H9 (cell line): ENCODE data around the gene CD248. TPM values are rescaled to one million over a fixed set of nuclear protein-coding genes. Genes with fewer than 3 reads are reported as not detected.

ENCODE experiments used
- DNase-seq: peaks from one replicate; pipeline ENCODE4 v3.0.0-alpha.2; 2017
- H2AFZ ChIP-seq: one replicate; pipeline ENCODE4 v1.6.1; 2013; ENCODE audit warnings: mild to moderate bottlenecking, low read length, control low read depth, moderate library complexity
- H2AK5ac ChIP-seq: 2 replicates; pipeline ENCODE4 v1.6.1; 2013; ENCODE audit warnings: low read length, control low read depth, mixed read lengths; ENCODE audit not compliant: insufficient read length
- H2BK120ac ChIP-seq: one replicate; pipeline ENCODE4 v1.6.1; 2013; ENCODE audit warnings: low read depth, mild to moderate bottlenecking, low read length, control low read depth, inconsistent platforms; ENCODE audit not compliant: poor library complexity, severe bottlenecking
- H2BK12ac ChIP-seq: 2 replicates; pipeline ENCODE4 v1.6.1; 2013; ENCODE audit warnings: low read length, control low read depth, mixed read lengths, low read depth; ENCODE audit not compliant: insufficient read length
- H2BK15ac ChIP-seq: 2 replicates; pipeline ENCODE4 v1.6.1; 2013; ENCODE audit warnings: low read depth, low read length, control low read depth
- H2BK20ac ChIP-seq: one replicate; pipeline ENCODE4 v1.6.1; 2013; ENCODE audit warnings: low read depth, mild to moderate bottlenecking, low read length, control low read depth, inconsistent platforms; ENCODE audit not compliant: poor library complexity, severe bottlenecking
- H2BK5ac ChIP-seq: 2 replicates; pipeline ENCODE4 v1.6.1; 2013; ENCODE audit warnings: low read length, control low read depth, mixed read lengths; ENCODE audit not compliant: insufficient read length
- H3K14ac ChIP-seq: 2 replicates; pipeline ENCODE4 v1.6.1; 2013; ENCODE audit warnings: low read length, control low read depth; ENCODE audit not compliant: insufficient read depth
- H3K18ac ChIP-seq: 2 replicates; pipeline ENCODE4 v1.6.1; 2013; ENCODE audit warnings: low read depth, mild to moderate bottlenecking, mixed read lengths, low read length, control low read depth; ENCODE audit not compliant: insufficient read length
- H3K23ac ChIP-seq: 2 replicates; pipeline ENCODE4 v1.6.1; 2013; ENCODE audit warnings: low read length, control low read depth, mixed read lengths, low read depth; ENCODE audit not compliant: insufficient read length
- H3K23me2 ChIP-seq: 2 replicates; pipeline ENCODE4 v1.6.1; 2013; ENCODE audit warnings: low read depth, mild to moderate bottlenecking, mixed read lengths, low read length, control low read depth; ENCODE audit not compliant: insufficient read length, poor library complexity, severe bottlenecking
- H3K27ac ChIP-seq: 2 replicates; pipeline ENCODE4 v1.5.1; 2013; ENCODE audit warnings: low read length, control low read depth, mixed read lengths, low read depth; ENCODE audit not compliant: insufficient read length
- H3K27me3 ChIP-seq: 2 replicates; pipeline ENCODE4 v1.6.1; 2013; ENCODE audit warnings: low read length, control low read depth, inconsistent platforms; ENCODE audit not compliant: insufficient read depth
- H3K4ac ChIP-seq: 2 replicates; pipeline ENCODE4 v1.6.1; 2013; ENCODE audit warnings: low read depth, mild to moderate bottlenecking, control low read depth, inconsistent platforms, low read length, moderate library complexity
- H3K4me1 ChIP-seq: 2 replicates; pipeline ENCODE4 v1.6.1; 2013; ENCODE audit warnings: low read length, control low read depth, inconsistent platforms; ENCODE audit not compliant: insufficient read depth
- H3K4me2 ChIP-seq: 2 replicates; pipeline ENCODE4 v1.6.1; 2013; ENCODE audit warnings: low read length, control low read depth, mixed read lengths; ENCODE audit not compliant: insufficient read length, insufficient read depth
- H3K56ac ChIP-seq: 2 replicates; pipeline ENCODE4 v1.6.1; 2013; ENCODE audit warnings: low read depth, mild to moderate bottlenecking, mixed read lengths, low read length, control low read depth; ENCODE audit not compliant: insufficient read length
- H3K79me1 ChIP-seq: 2 replicates; pipeline ENCODE4 v1.6.1; 2013; ENCODE audit warnings: low read depth, mild to moderate bottlenecking, moderate library complexity, low read length, control low read depth, inconsistent platforms; ENCODE audit not compliant: insufficient read depth, poor library complexity, severe bottlenecking
- H3K79me2 ChIP-seq: 2 replicates; pipeline ENCODE4 v1.6.1; 2013; ENCODE audit warnings: low read length, control low read depth, inconsistent platforms; ENCODE audit not compliant: insufficient read depth
- H3K9ac ChIP-seq: 2 replicates; pipeline ENCODE4 v1.6.1; 2013; ENCODE audit warnings: low read length, control low read depth, mixed read lengths; ENCODE audit not compliant: insufficient read length; ENCODE audit errors: extremely low read depth
- H3K9me3 ChIP-seq: one replicate; pipeline ENCODE4 v1.6.1; 2013; ENCODE audit warnings: low read depth, low read length, inconsistent platforms; ENCODE audit not compliant: control insufficient read depth
- H3T11ph ChIP-seq: one replicate; pipeline ENCODE4 v1.6.1; 2013; ENCODE audit warnings: mild to moderate bottlenecking, low read length, control low read depth, inconsistent platforms
- H4K20me1 ChIP-seq: one replicate; pipeline ENCODE4 v1.6.1; 2013; ENCODE audit not compliant: control insufficient read depth, insufficient read length, insufficient read depth
- H4K5ac ChIP-seq: 2 replicates; pipeline ENCODE4 v1.6.1; 2013; ENCODE audit warnings: low read depth, mild to moderate bottlenecking, mixed read lengths, low read length, control low read depth; ENCODE audit not compliant: insufficient read length
- H4K8ac ChIP-seq: replicated peaks from 2 replicates; pipeline ENCODE4 v1.6.1; 2013; ENCODE audit warnings: low read length, control low read depth, mixed read lengths, low read depth; ENCODE audit not compliant: insufficient read length
- H4K91ac ChIP-seq: 2 replicates; pipeline ENCODE4 v1.6.1; 2013; ENCODE audit warnings: low read depth, mild to moderate bottlenecking, moderate library complexity, mixed read lengths, low read length, control low read depth; ENCODE audit not compliant: insufficient read length
- H3K27ac Mint-ChIP-seq, 3 experiments: 2 replicates in 2 of 3; 3 replicates in 1 of 3; pipeline ENCODE4 v1.8.0; 2020 to 2021; ENCODE audit warnings: mixed read lengths in 3 of 3, mild to moderate bottlenecking in 1 of 3, moderate library complexity in 1 of 3
- H3K27me3 Mint-ChIP-seq: 2 replicates; pipeline ENCODE4 v1.8.0; 2021; ENCODE audit warnings: low read depth, mild to moderate bottlenecking, moderate library complexity, mixed read lengths
- H3K36me3 Mint-ChIP-seq, 3 experiments: 2 replicates in 2 of 3; 3 replicates in 1 of 3; pipeline ENCODE4 v1.8.0; 2020 to 2021; ENCODE audit warnings: low read depth in 3 of 3, mixed read lengths in 3 of 3; ENCODE audit not compliant: insufficient read depth in 1 of 3
- H3K4me1 Mint-ChIP-seq, 2 experiments: 2 replicates each; pipeline ENCODE4 v1.8.0; 2020; ENCODE audit warnings: mixed read lengths in 2 of 2
- H3K4me3 Mint-ChIP-seq, 2 experiments: 2 replicates in 1 of 2; 3 replicates in 1 of 2; pipeline ENCODE4 v1.8.0; 2020 to 2021; ENCODE audit warnings: mild to moderate bottlenecking in 2 of 2, mixed read lengths in 2 of 2, moderate library complexity in 1 of 2
- H3K9me3 Mint-ChIP-seq, 2 experiments: 2 replicates in 1 of 2; 3 replicates in 1 of 2; pipeline ENCODE4 v1.8.0; 2020; ENCODE audit warnings: mild to moderate bottlenecking in 2 of 2, mixed read lengths in 2 of 2, moderate library complexity in 1 of 2
- WGBS: extraction: QIAGEN DNeasy Blood & Tissue Kit; methylation state at CpG from one replicate; pipeline ENCODE4 v1.1.7; 2013; ENCODE audit warnings: missing lambda C conversion rate, low lambda C conversion rate, mixed read lengths; ENCODE audit not compliant: insufficient read length; ENCODE audit errors: extremely low coverage; 5-methylcytosine and 5-hydroxymethylcytosine counted together
- total RNA-seq: library from RNA; stranded (reverse); gene quantifications from 2 replicates; pipeline ENCODE4 v1.2.1, GENCODE V29; 2021
- TF ChIP-seq, protein P1 (sequence below): fragments of 200-600 bp; sonication (generic); conservative IDR thresholded peaks from 3 replicates; pipeline ENCODE4 v1.8.0; 2021; ENCODE audit warnings: antibody characterized with exemption, mild to moderate bottlenecking

Gene CD248
- total RNA-seq, 1 experiment from 2014 or later = 1.5 TPM

DNA sequence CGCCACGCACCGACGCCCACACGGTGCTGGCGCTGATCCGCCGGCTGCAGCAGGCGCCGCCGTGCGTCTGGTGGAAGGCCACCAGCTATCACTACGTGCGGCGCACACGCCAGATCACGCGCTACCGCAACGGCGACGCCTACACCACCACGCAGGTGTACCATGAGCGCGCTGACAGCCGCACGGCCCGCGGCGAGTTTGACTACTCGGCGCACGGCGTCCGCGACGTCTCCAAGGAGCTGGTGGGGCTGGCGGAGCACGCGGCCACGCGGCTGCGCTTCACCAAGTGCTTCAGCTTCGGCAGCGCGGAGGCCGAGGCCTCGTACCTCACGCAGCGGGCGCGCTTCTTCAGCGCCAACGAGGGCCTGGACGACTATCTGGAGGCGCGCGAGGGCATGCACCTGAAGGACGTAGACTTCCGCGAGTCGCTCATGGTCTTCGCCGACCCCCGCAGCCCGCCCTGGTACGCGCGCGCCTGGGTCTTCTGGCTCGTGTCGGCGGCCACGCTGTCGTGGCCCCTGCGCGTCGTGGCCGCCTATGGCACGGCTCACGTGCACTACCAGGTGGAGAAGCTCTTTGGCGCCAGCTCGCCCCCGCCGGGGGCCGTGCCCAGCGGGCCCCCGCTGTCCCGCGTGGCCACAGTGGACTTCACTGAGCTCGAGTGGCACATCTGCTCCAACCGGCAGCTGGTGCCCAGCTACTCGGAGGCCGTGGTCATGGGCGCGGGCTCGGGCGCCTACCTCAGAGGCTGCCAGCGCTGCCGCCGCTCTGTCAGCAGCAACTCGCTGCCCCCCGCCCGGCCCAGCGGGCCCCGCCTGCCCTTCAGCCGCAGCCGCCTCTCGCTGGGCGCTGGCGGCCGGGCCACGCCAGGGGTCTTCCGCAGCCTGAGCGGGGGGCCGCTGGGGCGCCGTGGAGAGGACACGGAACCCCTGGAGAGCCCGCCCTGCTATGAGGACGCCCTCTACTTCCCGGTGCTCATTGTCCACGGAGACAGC is 21.9 kb downstream of the CD248 start:
- Mint-ChIP-seq H3K36me3 (peaks cover 0 to 2% (median 0%) of the 10 kb centered on the region in 3 experiments; a peak in 2 of 7 replicates), H3K4me1 (peaks cover 20 to 28% of the 10 kb centered on the region in 2 experiments), H3K27ac (no peak overlapping the region), H3K9me3 (no peaks in the 10 kb centered on the region), H3K27me3 (peaks cover 36% of the 10 kb centered on the region), H3K4me3 (no peak overlapping the region)
- peaks cover 4% of the 10 kb centered on the region for H3K4me1 ChIP-seq
- no peak overlapping the region for H3K56ac ChIP-seq
- H2AFZ ChIP-seq = no peak overlapping the region
- no peaks in the 10 kb centered on the region for H3K9me3 ChIP-seq
- H3K23ac ChIP-seq = no peak overlapping the region
- no peak overlapping the region for H3K14ac ChIP-seq
- H2AK5ac ChIP-seq = no peak overlapping the region
- H3K79me2 ChIP-seq = no peaks in the 10 kb centered on the region
- H4K91ac ChIP-seq = no peak overlapping the region
- no peak overlapping the region for H2BK5ac ChIP-seq
- H3K27ac ChIP-seq = no peak overlapping the region
- H3T11ph ChIP-seq = no peak overlapping the region
- H3K9ac ChIP-seq = no peak overlapping the region
- H2BK12ac ChIP-seq = no peak overlapping the region
- WGBS = no CpG with 5 or more reads among the region's 123 CpGs
- no peak overlapping the region for H4K5ac ChIP-seq
- H2BK15ac ChIP-seq = no peak overlapping the region
- H3K18ac ChIP-seq = no peak overlapping the region
- no peak overlapping the region for H4K8ac ChIP-seq
- H4K20me1 ChIP-seq = no peaks in the 10 kb centered on the region
- H3K23me2 ChIP-seq = peaks cover 6% of the 10 kb centered on the region
- TF ChIP-seq, protein P1, sequence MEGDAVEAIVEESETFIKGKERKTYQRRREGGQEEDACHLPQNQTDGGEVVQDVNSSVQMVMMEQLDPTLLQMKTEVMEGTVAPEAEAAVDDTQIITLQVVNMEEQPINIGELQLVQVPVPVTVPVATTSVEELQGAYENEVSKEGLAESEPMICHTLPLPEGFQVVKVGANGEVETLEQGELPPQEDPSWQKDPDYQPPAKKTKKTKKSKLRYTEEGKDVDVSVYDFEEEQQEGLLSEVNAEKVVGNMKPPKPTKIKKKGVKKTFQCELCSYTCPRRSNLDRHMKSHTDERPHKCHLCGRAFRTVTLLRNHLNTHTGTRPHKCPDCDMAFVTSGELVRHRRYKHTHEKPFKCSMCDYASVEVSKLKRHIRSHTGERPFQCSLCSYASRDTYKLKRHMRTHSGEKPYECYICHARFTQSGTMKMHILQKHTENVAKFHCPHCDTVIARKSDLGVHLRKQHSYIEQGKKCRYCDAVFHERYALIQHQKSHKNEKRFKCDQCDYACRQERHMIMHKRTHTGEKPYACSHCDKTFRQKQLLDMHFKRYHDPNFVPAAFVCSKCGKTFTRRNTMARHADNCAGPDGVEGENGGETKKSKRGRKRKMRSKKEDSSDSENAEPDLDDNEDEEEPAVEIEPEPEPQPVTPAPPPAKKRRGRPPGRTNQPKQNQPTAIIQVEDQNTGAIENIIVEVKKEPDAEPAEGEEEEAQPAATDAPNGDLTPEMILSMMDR = no peak
- H3K4ac ChIP-seq = no peak overlapping the region
- H3K79me1 ChIP-seq = no peaks in the 10 kb centered on the region
- DNase-seq = no peak
- H3K27me3 ChIP-seq = peaks cover 8% of the 10 kb centered on the region; the same call in 1 of the 2 replicates
- H3K4me2 ChIP-seq = no peak overlapping the region
- no peak overlapping the region for H2BK20ac ChIP-seq
- H2BK120ac ChIP-seq = no peak overlapping the region
